Renal cortex interstitium (tissue), 11 donors: ENCODE results near the gene DDAH1. TPM values are rescaled to one million over a fixed set of nuclear protein-coding genes. Genes with fewer than 3 reads are reported as not detected.

ENCODE experiments used
- DNase-seq, 11 donors: peaks; one replicate each; pipeline ENCODE4 v3.0.0-alpha.2; 2013; ENCODE audit warnings: low read depth in 9 of 11, low spot score in 4 of 11; ENCODE audit errors: extremely low read depth in 1 of 11
- polyA plus RNA-seq, 3 donors: library from polyadenylated mRNA; unstranded; fragments of 120-200 nt; gene quantifications; one replicate each; pipeline ENCODE4 v1.2.1, GENCODE V29; 2013; ENCODE audit not compliant: insufficient read length in 3 of 3

DDAH1 gene
- polyA plus RNA-seq, 3 donors: 109 to 131 (median 126) TPM

GRCh38 chr1:85323770-85324169, 141.2 kb downstream of the DDAH1 start:
- DNase-seq: no peak

- no peak for DNase-seq
These were observed 142.3 kb downstream of the DDAH1 start for GRCh38 chr1:85322655-85323054.

- no peak for DNase-seq
These were observed 143.6 kb downstream of the DDAH1 start for GRCh38 chr1:85321237-85321964.

GRCh38 chr1:85320371-85321131, 144.4 kb downstream of the DDAH1 start:
- no peak for DNase-seq

GRCh38 chr1:85319931-85320330, 145.0 kb downstream of the DDAH1 start:
- DNase-seq: no peak

- no peak for DNase-seq
These were observed 145.5 kb downstream of the DDAH1 start for GRCh38 chr1:85319491-85319890.

GRCh38 chr1:85318217-85318616, 146.7 kb downstream of the DDAH1 start:
- no peak for DNase-seq

GRCh38 chr1:85317560-85317959, 147.4 kb downstream of the DDAH1 start:
- DNase-seq: no peak

GRCh38 chr1:85316321-85316720, 148.6 kb downstream of the DDAH1 start:
- no peak for DNase-seq

GRCh38 chr1:85315789-85316188, 149.2 kb downstream of the DDAH1 start:
- DNase-seq: no peak

- no peak for DNase-seq
These were observed 150.2 kb downstream of the DDAH1 start for GRCh38 chr1:85314726-85315125.

GRCh38 chr1:85313888-85314696, 150.9 kb downstream of the DDAH1 start:
- DNase-seq: no peak

- no peak for DNase-seq
These were observed 153.1 kb downstream of the DDAH1 start for GRCh38 chr1:85311818-85312217.

- no peak for DNase-seq
These were observed 156.1 kb downstream of the DDAH1 start for GRCh38 chr1:85308833-85309350.

- DNase-seq: peak; percentile 65 to 88 (median 80)
These were observed 156.7 kb downstream of the DDAH1 start for GRCh38 chr1:85307987-85308832.

GRCh38 chr1:85306236-85306635, 158.7 kb downstream of the DDAH1 start:
- no peak for DNase-seq

GRCh38 chr1:85303440-85304162, 161.4 kb downstream of the DDAH1 start:
- DNase-seq: no peak

- DNase-seq: no peak
These were observed 164.8 kb downstream of the DDAH1 start for GRCh38 chr1:85300140-85300539.
